HepG2 (cell line): Measurements from ENCODE around the gene SLC6A12. TPM values are rescaled to one million over a fixed set of nuclear protein-coding genes. Genes with fewer than 3 reads are reported as not detected.

Source experiments
- ATAC-seq: fragments of 200-7000 bp; cut with Tn5 transposase; 3 replicates; pipeline ENCODE4 v1.9.1; 2020; ENCODE audit warnings: mild to moderate bottlenecking, moderate library complexity
- BruUV-seq: library from RNA; stranded (reverse); fragments of 400-500 nt; replicated peaks from 2 replicates; lab custom pipeline; 2021; lab: Mats Ljungman, UMichigan
- CTCF ChIA-PET: fragments of 300-600 bp; formaldehyde crosslinking; extraction: SDS; loops from one replicate; lab custom pipeline; 2021; ENCODE audit warnings: low total read pairs, inconsistent platforms, low intra/inter-chr PET ratio; lab: Yijun Ruan, JAX
- POLR2A ChIA-PET: fragments of 350-600 bp; sonication (Branson Sonifier 250); formaldehyde crosslinking; loops from one replicate; lab custom pipeline; 2020; ENCODE audit warnings: antibody characterized with exemption, inconsistent platforms; lab: Yijun Ruan, JAX
- DNase-seq: peaks from one replicate; pipeline ENCODE4 v3.0.0-alpha.2; 2015; ENCODE audit warnings: low spot score
- FAIRE-seq: peaks from 3 replicates; lab custom pipeline; 2011; peaks lifted over from hg19 to GRCh38; lab: Jason Lieb, UNC
- H2AFZ ChIP-seq: one replicate; pipeline ENCODE4 v1.6.1; 2011; ENCODE audit warnings: low read length, inconsistent platforms
- H3K27ac ChIP-seq: fragments of 300-600 bp; 3 replicates; pipeline ENCODE4 v1.8.0; 2011; ENCODE audit warnings: mixed run types, mild to moderate bottlenecking, mixed read lengths, low read length, inconsistent platforms; ENCODE audit not compliant: insufficient read depth; ENCODE audit errors: extremely low read length
- H3K27me3 ChIP-seq, 2 experiments: fragments of 200-600 bp in 1 of 2; 2 replicates in 1 of 2; 3 replicates in 1 of 2; pipeline versions ENCODE4 v1.6.0 to v1.8.0; 2011; ENCODE audit warnings: low read length in 2 of 2, mild to moderate bottlenecking in 2 of 2, moderate library complexity in 2 of 2, inconsistent platforms in 1 of 2; ENCODE audit not compliant: insufficient read depth in 2 of 2, control insufficient read depth in 1 of 2
- H3K36me3 ChIP-seq, 2 experiments: fragments of 200-600 bp in 1 of 2; replicated peaks in 1 of 2; 2 replicates in 1 of 2; 3 replicates in 1 of 2; pipeline versions ENCODE4 v1.5.1 to v1.8.0; 2011; ENCODE audit warnings: low read length in 2 of 2, inconsistent platforms in 1 of 2; ENCODE audit not compliant: insufficient read depth in 2 of 2, control insufficient read depth in 1 of 2
- H3K4me1 ChIP-seq: 2 replicates; pipeline ENCODE4 v1.5.1; 2012; ENCODE audit warnings: low read length, inconsistent platforms; ENCODE audit not compliant: insufficient read depth
- H3K4me2 ChIP-seq: 2 replicates; pipeline ENCODE4 v1.6.0; 2011; ENCODE audit warnings: low read depth, low read length, inconsistent platforms
- H3K4me3 ChIP-seq, 3 experiments: fragments of 200-600 bp in 1 of 3; sonication (generic), shearing (Covaris generic) in 1 of 3; replicated peaks in 1 of 3; 2 replicates each; pipeline ENCODE4 v1.5.1; 2011 to 2016; ENCODE audit warnings: low read length in 3 of 3, inconsistent platforms in 2 of 3, low read depth in 2 of 3, mild to moderate bottlenecking in 2 of 3, control low read depth in 1 of 3, mixed read lengths in 1 of 3; ENCODE audit not compliant: insufficient read depth in 1 of 3
- H3K79me2 ChIP-seq: one replicate; pipeline ENCODE4 v1.6.1; 2011; ENCODE audit warnings: low read length, inconsistent platforms; ENCODE audit not compliant: insufficient read depth
- H3K9ac ChIP-seq: 2 replicates; pipeline ENCODE4 v1.6.0; 2011; ENCODE audit warnings: mild to moderate bottlenecking, low read depth, low read length, inconsistent platforms; ENCODE audit not compliant: insufficient read depth
- H3K9me3 ChIP-seq: 2 replicates; pipeline ENCODE4 v1.5.1; 2012; ENCODE audit warnings: mild to moderate bottlenecking, low read length
- H4K20me1 ChIP-seq: 2 replicates; pipeline ENCODE4 v1.6.0; 2011; ENCODE audit warnings: inconsistent platforms, mild to moderate bottlenecking, low read length, moderate library complexity; ENCODE audit not compliant: insufficient read depth
- MED1 ChIP-seq: sonication (generic); formaldehyde crosslinking; IDR thresholded peaks from 2 replicates; pipeline ENCODE4 v1.4.0; 2020; ENCODE audit warnings: missing genetic modification reagents
- NCOA2 ChIP-seq: sonication (generic); formaldehyde crosslinking; IDR thresholded peaks from 2 replicates; pipeline ENCODE4 v1.8.0; 2022; ENCODE audit warnings: inconsistent platforms
- NFE2L1 ChIP-seq: sonication (generic); formaldehyde crosslinking; IDR thresholded peaks from 2 replicates; pipeline ENCODE4 v1.4.0; 2020; ENCODE audit warnings: missing genetic modification reagents, mild to moderate bottlenecking, borderline replicate concordance
- NFKBIZ ChIP-seq: IDR thresholded peaks from 2 replicates; pipeline ENCODE4 v1.6.1; 2018; ENCODE audit warnings: missing genetic modification reagents, missing compliant biosample characterization
- U2AF1 ChIP-seq: fragments of 200-400 bp; formaldehyde crosslinking; optimal IDR thresholded peaks from 2 replicates; pipeline ENCODE3; 2017; ENCODE audit warnings: mild to moderate bottlenecking, low read depth, low read length
- ZFP36L1 ChIP-seq: sonication (generic); formaldehyde crosslinking; IDR thresholded peaks from 2 replicates; pipeline ENCODE4 v1.8.0; 2022; ENCODE audit warnings: mild to moderate bottlenecking, missing genetic modification reagents, moderate library complexity
- ZNF136 ChIP-seq: sonication (generic); formaldehyde crosslinking; IDR thresholded peaks from 2 replicates; pipeline ENCODE4 v1.8.1; 2022; ENCODE audit warnings: low read depth, mild to moderate bottlenecking, moderate library complexity, missing genetic modification reagents
- ZNF138 ChIP-seq: sonication (generic); formaldehyde crosslinking; IDR thresholded peaks from 2 replicates; pipeline ENCODE4 v1.5.0; 2020; ENCODE audit warnings: mild to moderate bottlenecking, low read depth, missing genetic modification reagents
- ZNF83 ChIP-seq: sonication (generic); formaldehyde crosslinking; IDR thresholded peaks from 2 replicates; pipeline ENCODE4 v1.4.0; 2020; ENCODE audit warnings: missing genetic modification reagents, mild to moderate bottlenecking, borderline replicate concordance
- ZNF878 ChIP-seq: sonication (generic); formaldehyde crosslinking; IDR thresholded peaks from 2 replicates; pipeline ENCODE4 v1.8.1; 2023; ENCODE audit warnings: mild to moderate bottlenecking, missing genetic modification reagents, moderate library complexity
- ZNF879 ChIP-seq: sonication (generic); formaldehyde crosslinking; IDR thresholded peaks from 2 replicates; pipeline ENCODE4 v1.8.1; 2023; ENCODE audit warnings: missing genetic modification reagents
- WGBS: methylation state at CpG from one replicate; pipeline ENCODE4 v1.1.6; 2017; ENCODE audit warnings: low lambda C conversion rate; 5-methylcytosine and 5-hydroxymethylcytosine counted together
- in situ Hi-C: cut with HindIII; loops from 2 replicates; pipeline ENCODE4 v1.10.0; 2017; ENCODE audit warnings: low pct_unique_long_range_greater_than_20kb; ENCODE audit not compliant: extremely low pct_ligation_motif_present
- intact Hi-C: fragments of 100-400 bp; cut with micrococcal nuclease; formaldehyde crosslinking; loops from one replicate; pipeline ENCODE4 v1.10.0; 2022; ENCODE audit not compliant: unreplicated experiment
- polyA plus RNA-seq, 8 experiments: library from polyadenylated mRNA; depleted of rRNA in 3 of 8; stranded (reverse) in 7 of 8; unstranded in 1 of 8; fragments of >200 nt; fragmentation: Illumina TruSeq in 4 of 8; extraction: Trizol in 4 of 8; gene quantifications; 2 replicates each; pipeline versions ENCODE4 v1.2.1 to v1.2.3, GENCODE V29; 2011 to 2016; ENCODE audit warnings: low read depth in 4 of 8, missing spikeins in 1 of 8, mixed read lengths in 1 of 8; ENCODE audit not compliant: insufficient read depth in 1 of 8
- total RNA-seq, 5 experiments: library from RNA; depleted of rRNA; stranded (reverse); fragments of >200 nt; fragmentation: Illumina TruSeq; extraction: Trizol; gene quantifications; 2 replicates each; pipeline ENCODE4 v1.2.3, GENCODE V29; 2016; ENCODE audit warnings: low read depth in 1 of 5
- TF ChIP-seq, protein P1 (sequence below), 2 experiments: sonication (generic) in 1 of 2; formaldehyde crosslinking in 1 of 2; IDR thresholded peaks; 2 replicates each; pipeline versions ENCODE4 v1.5.1 to v1.6.1; 2011 to 2020; ENCODE audit warnings: borderline replicate concordance in 1 of 2, low read depth in 1 of 2, low read length in 1 of 2, mild to moderate bottlenecking in 1 of 2, missing genetic modification reagents in 1 of 2, moderate library complexity in 1 of 2
- TF ChIP-seq, protein P2 (sequence below): IDR thresholded peaks from 2 replicates; pipeline ENCODE4 v1.6.1; 2016; ENCODE audit warnings: missing genetic modification reagents, missing compliant biosample characterization
- TF ChIP-seq, protein P3 (sequence below): sonication (generic); formaldehyde crosslinking; IDR thresholded peaks from 2 replicates; pipeline ENCODE4 v1.8.1; 2023; ENCODE audit warnings: mild to moderate bottlenecking, moderate library complexity, missing genetic modification reagents

Gene SLC6A12
- total and polyA plus RNA-seq, 2 of the 13 experiments (the other 11 are each of a cell fraction or from before 2014, with no cell fraction given): 3.7 to 18.8 TPM

DNA sequence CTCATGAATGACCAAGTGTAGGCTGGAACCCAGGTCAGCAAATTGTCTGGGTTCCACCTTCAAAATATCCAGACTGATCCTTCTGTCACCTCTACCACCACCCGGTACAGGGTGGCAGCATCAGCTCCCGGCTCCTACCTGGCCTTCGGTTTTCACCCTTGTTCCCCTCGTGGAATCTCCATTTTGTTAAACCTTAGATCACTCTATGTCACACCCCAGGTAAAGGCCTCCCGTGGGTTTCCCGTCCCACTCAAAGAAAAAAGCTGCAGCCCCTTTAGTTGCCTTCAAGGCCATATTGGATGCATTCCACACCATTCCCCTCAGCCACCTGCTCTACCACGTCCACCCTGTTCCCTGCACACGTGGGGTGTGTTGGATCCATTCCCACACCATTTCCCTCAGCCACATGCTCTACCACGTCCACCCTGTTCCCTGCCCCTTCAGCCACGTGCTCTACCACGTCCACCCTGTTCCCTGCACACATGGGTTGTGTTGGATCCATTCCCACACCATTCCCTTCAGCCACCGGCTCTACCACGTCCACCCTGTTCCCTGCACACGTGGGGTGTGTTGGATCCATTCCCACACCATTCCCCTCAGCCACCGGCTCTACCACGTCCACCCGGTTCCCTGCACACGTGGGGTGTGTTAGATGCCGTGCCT, 24.9 kb upstream of the SLC6A12 start:
- no peak for FAIRE-seq
- no TSS peak for BruUV-seq
- no peak overlapping the region for H3K9ac ChIP-seq
- TF ChIP-seq, protein P1, sequence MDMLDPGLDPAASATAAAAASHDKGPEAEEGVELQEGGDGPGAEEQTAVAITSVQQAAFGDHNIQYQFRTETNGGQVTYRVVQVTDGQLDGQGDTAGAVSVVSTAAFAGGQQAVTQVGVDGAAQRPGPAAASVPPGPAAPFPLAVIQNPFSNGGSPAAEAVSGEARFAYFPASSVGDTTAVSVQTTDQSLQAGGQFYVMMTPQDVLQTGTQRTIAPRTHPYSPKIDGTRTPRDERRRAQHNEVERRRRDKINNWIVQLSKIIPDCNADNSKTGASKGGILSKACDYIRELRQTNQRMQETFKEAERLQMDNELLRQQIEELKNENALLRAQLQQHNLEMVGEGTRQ (IDR thresholded peaks at IDR 0.05; ENCODE audit: low read depth, low read length): no peak
- TF ChIP-seq, protein P1 (CRISPR knock-in tag; IDR thresholded peaks at IDR 0.05; ENCODE audit: borderline replicate concordance): no peak
- no peak for TF ChIP-seq ZNF136 (CRISPR knock-in tag)
- TF ChIP-seq, all 625 proteins: peak for 0
- DNase-seq (no peak), ATAC-seq (no peak)
- H3K27me3 ChIP-seq: no peaks in the 10 kb centered on the region
- no peak overlapping the region for H3K27ac ChIP-seq
- peaks cover 29% of the 10 kb centered on the region for H3K4me1 ChIP-seq
- POLR2A ChIA-PET: no interaction called here
- H3K36me3 ChIP-seq: no peaks in the 10 kb centered on the region
- no peak overlapping the region for H3K4me2 ChIP-seq
- in situ Hi-C loops: no loop called here
- WGBS: 88% methylated on average over 19 of the region's 19 CpGs
- H3K9me3 ChIP-seq: peaks cover 4% of the 10 kb centered on the region; the same call in 1 of the 2 replicates
- H3K4me3 ChIP-seq: no peak overlapping the region
- H3K79me2 ChIP-seq: no peaks in the 10 kb centered on the region
- H4K20me1 ChIP-seq: no peaks in the 10 kb centered on the region
- CTCF ChIA-PET: no interaction called here
- intact Hi-C loops: no loop called here
- no peak overlapping the region for H2AFZ ChIP-seq

DNA sequence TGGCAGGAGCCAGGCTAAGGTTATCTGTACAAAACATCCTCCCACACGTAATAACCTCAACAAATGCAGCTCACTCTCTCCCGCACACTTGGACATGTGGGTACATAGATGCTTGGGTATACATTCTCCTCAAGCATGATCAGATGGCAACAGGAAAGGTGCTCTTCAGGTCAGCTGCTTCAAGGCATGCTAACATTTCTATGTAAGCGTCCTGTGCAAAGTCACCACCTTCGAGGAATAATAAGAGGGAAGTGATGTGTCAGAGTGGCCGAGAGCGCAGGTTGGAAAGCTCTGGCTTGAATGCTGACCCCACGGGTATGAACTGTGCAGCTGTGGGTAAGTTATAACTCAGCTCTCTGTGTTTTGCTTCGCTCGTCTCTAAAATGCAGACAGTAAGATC, 24.2 kb upstream of the SLC6A12 start:
- in situ Hi-C loops (no loop called here), intact Hi-C loops (no loop called here)
- Histone ChIP-seq H2AFZ (no peak overlapping the region), H3K4me1 (peaks cover 37% of the 10 kb centered on the region), H3K36me3 (no peaks in the 10 kb centered on the region), H3K9me3 (peaks cover 4% of the 10 kb centered on the region; the same call in 1 of the 2 replicates), H3K4me3 (no peak overlapping the region; a peak in 1 of 6 replicates), H4K20me1 (no peaks in the 10 kb centered on the region), H3K4me2 (peak overlapping the region; percentile 91), H3K27ac (no peak overlapping the region), H3K79me2 (no peaks in the 10 kb centered on the region), H3K27me3 (no peaks in the 10 kb centered on the region), H3K9ac (no peak overlapping the region)
- ChIA-PET POLR2A (interaction anchor here (0.7 kb wide), 1 partner anchor 19 kb away, joined by 3 read pairs; no protein-coding TSS in a partner anchor), CTCF (no interaction called here)
- WGBS: 95% methylated on average over 9 of the region's 9 CpGs
- no TSS peak for BruUV-seq
- ATAC-seq (no peak), DNase-seq (no peak), FAIRE-seq (no peak)
- TF ChIP-seq U2AF1: no peak
- TF ChIP-seq NCOA2 (CRISPR knock-in tag): no peak
- no peak for TF ChIP-seq MED1 (CRISPR knock-in tag)
- no peak for TF ChIP-seq NFKBIZ (CRISPR knock-in tag)
- TF ChIP-seq, protein P2, sequence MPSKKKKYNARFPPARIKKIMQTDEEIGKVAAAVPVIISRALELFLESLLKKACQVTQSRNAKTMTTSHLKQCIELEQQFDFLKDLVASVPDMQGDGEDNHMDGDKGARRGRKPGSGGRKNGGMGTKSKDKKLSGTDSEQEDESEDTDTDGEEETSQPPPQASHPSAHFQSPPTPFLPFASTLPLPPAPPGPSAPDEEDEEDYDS (CRISPR knock-in tag): no peak
- no peak for TF ChIP-seq ZNF83
- no peak for TF ChIP-seq ZNF879
- TF ChIP-seq, protein P3, sequence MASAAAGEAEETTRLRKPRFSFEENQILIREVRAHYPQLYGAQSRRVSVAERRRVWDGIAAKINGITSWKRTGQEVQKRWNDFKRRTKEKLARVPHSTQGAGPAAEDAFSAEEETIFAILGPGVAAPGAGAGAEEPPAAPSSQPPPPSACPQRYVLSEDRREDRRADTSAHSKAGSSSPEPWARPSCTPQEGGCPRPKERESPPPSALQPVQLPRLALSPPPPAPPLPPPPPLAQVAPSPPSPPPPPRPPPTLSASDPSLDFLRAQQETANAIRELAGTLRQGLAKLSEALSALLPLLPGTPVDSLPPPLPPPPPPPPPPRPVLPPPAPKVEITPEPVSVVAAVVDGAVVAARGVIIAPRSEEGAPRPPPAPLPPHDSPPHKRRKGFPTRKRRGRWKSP (CRISPR knock-in tag): no peak
- TF ChIP-seq ZNF138 (CRISPR knock-in tag): no peak
- TF ChIP-seq NFE2L1 (CRISPR knock-in tag): no peak
- TF ChIP-seq ZNF878 (CRISPR knock-in tag): no peak
- TF ChIP-seq ZFP36L1 (CRISPR knock-in tag): no peak
